Lower lobe of right lung (tissue), 2 donors: ENCODE data around the gene TENM4. TPM values are rescaled to one million over a fixed set of nuclear protein-coding genes. Genes with fewer than 3 reads are reported as not detected.

ENCODE experiments used
- ATAC-seq, 2 donors: fragments of 200-7000 bp; cut with Tn5 transposase; one replicate each; pipeline ENCODE4 v1.9.1; 2020 to 2022; ENCODE audit warnings: mild to moderate bottlenecking in 2 of 2, moderate library complexity in 2 of 2
- DNase-seq: peaks from one replicate; pipeline ENCODE4 v3.0.0-alpha.2; 2020
- H3K27ac ChIP-seq: fragments of 200-600 bp; one replicate; pipeline ENCODE4 v1.8.0; 2022
- H3K27me3 ChIP-seq: fragments of 200-600 bp; one replicate; pipeline ENCODE4 v1.8.0; 2022; ENCODE audit warnings: low read depth
- H3K36me3 ChIP-seq: fragments of 200-600 bp; one replicate; pipeline ENCODE4 v1.8.0; 2022; ENCODE audit warnings: mild to moderate bottlenecking
- H3K4me1 ChIP-seq: fragments of 200-600 bp; one replicate; pipeline ENCODE4 v1.8.0; 2022
- H3K4me3 ChIP-seq: fragments of 200-600 bp; one replicate; pipeline ENCODE4 v1.8.0; 2022; ENCODE audit warnings: mild to moderate bottlenecking
- H3K9me3 ChIP-seq: fragments of 200-600 bp; one replicate; pipeline ENCODE4 v1.8.0; 2022
- intact Hi-C: fragments of 100-400 bp; cut with DNase I; formaldehyde crosslinking; loops from one replicate; pipeline ENCODE4 v1.11.0; 2022
- total RNA-seq: library from RNA; stranded (reverse); fragmentation: NEBNext Ultra II Directional; extraction: Animal tissue kit (Norgen Biotek cat#: 25700); gene quantifications from one replicate; pipeline ENCODE4 v1.2.1, GENCODE V29; 2021
- TF ChIP-seq, protein P1 (sequence below): fragments of 200-600 bp; IDR thresholded peaks from one replicate; pipeline ENCODE4 v1.8.0; 2022; ENCODE audit warnings: antibody characterized with exemption, mild to moderate bottlenecking
- donor health status: DM: no; HTN: yes; CAD: no; lungs with severe emphysema.

TENM4 gene
- total RNA-seq, 1 donor from 2014 or later: 1.1 TPM

- H3K4me3 ChIP-seq: no peak overlapping the region
- H3K4me1 ChIP-seq: peaks cover 32% of the 10 kb centered on the region
- intact Hi-C loops: no loop called here
- no peaks in the 10 kb centered on the region for H3K9me3 ChIP-seq
- H3K27ac ChIP-seq: no peak overlapping the region
- ATAC-seq (peak; percentile 47 to 66), DNase-seq (no peak)
- no peaks in the 10 kb centered on the region for H3K36me3 ChIP-seq
- H3K27me3 ChIP-seq: no peaks in the 10 kb centered on the region
- TF ChIP-seq, protein P1, sequence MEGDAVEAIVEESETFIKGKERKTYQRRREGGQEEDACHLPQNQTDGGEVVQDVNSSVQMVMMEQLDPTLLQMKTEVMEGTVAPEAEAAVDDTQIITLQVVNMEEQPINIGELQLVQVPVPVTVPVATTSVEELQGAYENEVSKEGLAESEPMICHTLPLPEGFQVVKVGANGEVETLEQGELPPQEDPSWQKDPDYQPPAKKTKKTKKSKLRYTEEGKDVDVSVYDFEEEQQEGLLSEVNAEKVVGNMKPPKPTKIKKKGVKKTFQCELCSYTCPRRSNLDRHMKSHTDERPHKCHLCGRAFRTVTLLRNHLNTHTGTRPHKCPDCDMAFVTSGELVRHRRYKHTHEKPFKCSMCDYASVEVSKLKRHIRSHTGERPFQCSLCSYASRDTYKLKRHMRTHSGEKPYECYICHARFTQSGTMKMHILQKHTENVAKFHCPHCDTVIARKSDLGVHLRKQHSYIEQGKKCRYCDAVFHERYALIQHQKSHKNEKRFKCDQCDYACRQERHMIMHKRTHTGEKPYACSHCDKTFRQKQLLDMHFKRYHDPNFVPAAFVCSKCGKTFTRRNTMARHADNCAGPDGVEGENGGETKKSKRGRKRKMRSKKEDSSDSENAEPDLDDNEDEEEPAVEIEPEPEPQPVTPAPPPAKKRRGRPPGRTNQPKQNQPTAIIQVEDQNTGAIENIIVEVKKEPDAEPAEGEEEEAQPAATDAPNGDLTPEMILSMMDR: no peak
Observed at GRCh38 chr11:78790784-78791183, 650.0 kb downstream of the TENM4 start.

DNA sequence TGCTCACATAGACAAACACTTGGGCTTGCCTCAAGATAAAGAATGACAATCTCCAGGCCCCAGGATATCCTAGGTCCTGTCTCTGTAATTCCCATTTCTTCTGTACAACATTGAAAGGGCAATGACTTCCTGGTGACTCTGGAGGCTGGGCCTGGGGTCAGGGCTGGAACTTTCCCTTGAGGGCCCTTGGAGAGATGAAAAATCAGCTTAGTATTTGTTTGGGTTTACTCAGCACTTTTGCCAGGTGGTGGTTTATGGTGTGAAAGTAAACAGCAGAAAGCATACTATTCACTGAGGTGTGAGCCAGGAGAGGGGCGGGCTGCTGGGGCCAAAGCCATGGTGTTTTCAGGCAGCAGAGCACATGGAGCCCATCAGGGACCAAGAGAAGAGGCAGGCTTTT, 651.5 kb downstream of the TENM4 start:
- H3K27ac ChIP-seq: no peak overlapping the region
- H3K9me3 ChIP-seq: no peaks in the 10 kb centered on the region
- TF ChIP-seq, protein P1: no peak
- ATAC-seq: peak; percentile 64 to 76
- H3K36me3 ChIP-seq: no peaks in the 10 kb centered on the region
- intact Hi-C loops: no loop called here
- H3K4me1 ChIP-seq: peaks cover 26% of the 10 kb centered on the region
- H3K27me3 ChIP-seq: no peaks in the 10 kb centered on the region
- DNase-seq: no peak
- H3K4me3 ChIP-seq: no peak overlapping the region

- intact Hi-C loops: no loop called here
- no peaks in the 10 kb centered on the region for H3K27me3 ChIP-seq
- TF ChIP-seq, protein P1: no peak
- DNase-seq (no peak), ATAC-seq (peak; percentile 10 to 29)
- H3K4me3 ChIP-seq: no peak overlapping the region
- no peaks in the 10 kb centered on the region for H3K36me3 ChIP-seq
- H3K9me3 ChIP-seq: no peaks in the 10 kb centered on the region
- peaks cover 26% of the 10 kb centered on the region for H3K4me1 ChIP-seq
- no peak overlapping the region for H3K27ac ChIP-seq
Observed at GRCh38 chr11:78788533-78788932, 652.3 kb downstream of the TENM4 start.

DNA sequence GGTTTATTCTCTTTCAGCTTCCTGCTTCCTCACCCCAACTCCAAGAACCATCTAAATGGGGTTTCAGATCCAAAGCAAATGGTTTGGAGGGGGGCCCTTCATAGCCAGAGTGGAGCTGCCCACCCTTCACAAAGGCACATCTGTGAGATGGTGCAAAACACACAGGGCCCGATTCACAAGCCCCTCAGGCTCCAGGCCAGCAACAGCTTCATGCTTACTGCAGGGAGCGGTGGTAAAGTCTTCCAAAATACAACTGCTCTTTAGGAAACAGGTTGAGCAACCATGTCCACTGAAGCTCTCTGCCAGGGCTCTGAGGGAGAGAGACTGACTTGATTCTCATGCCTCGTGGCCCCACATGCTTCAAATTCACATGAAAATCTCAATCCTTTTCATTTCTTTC, 653.1 kb downstream of the TENM4 start:
- ATAC-seq: no peak
- H3K4me1 ChIP-seq: peaks cover 26% of the 10 kb centered on the region
- TF ChIP-seq, protein P1: no peak

GRCh38 chr11:78786746-78787145, 654.1 kb downstream of the TENM4 start:
- H3K9me3 ChIP-seq: no peaks in the 10 kb centered on the region
- no peaks in the 10 kb centered on the region for H3K36me3 ChIP-seq
- no peak for ATAC-seq
- intact Hi-C loops: no loop called here
- H3K4me3 ChIP-seq: no peak overlapping the region
- no peak overlapping the region for H3K27ac ChIP-seq
- TF ChIP-seq, protein P1: no peak
- no peaks in the 10 kb centered on the region for H3K27me3 ChIP-seq
- H3K4me1 ChIP-seq: peaks cover 26% of the 10 kb centered on the region
- no peak for DNase-seq

More for the DNA sequence above, 653.1 kb downstream of the TENM4 start:
- Histone ChIP-seq H3K27me3 (no peaks in the 10 kb centered on the region), H3K36me3 (no peaks in the 10 kb centered on the region), H3K27ac (no peak overlapping the region), H3K4me3 (no peak overlapping the region), H3K9me3 (no peaks in the 10 kb centered on the region)
- intact Hi-C loops: no loop called here
- DNase-seq: no peak

GRCh38 chr11:78786086-78786485, 654.7 kb downstream of the TENM4 start:
- intact Hi-C loops: no loop called here
- Histone ChIP-seq H3K4me3 (no peak overlapping the region), H3K4me1 (peaks cover 26% of the 10 kb centered on the region), H3K27ac (no peak overlapping the region), H3K27me3 (no peaks in the 10 kb centered on the region), H3K36me3 (no peaks in the 10 kb centered on the region), H3K9me3 (no peaks in the 10 kb centered on the region)
- TF ChIP-seq, protein P1: no peak
- ATAC-seq (no peak), DNase-seq (no peak)
